HG03571 (cell line): ENCODE results near the gene TCERG1L.

Experiments used
- ATAC-seq: cut with Tn5 transposase; IDR thresholded peaks from one replicate; pipeline ENCODE4 v1.9.1; 2021; ENCODE audit not compliant: unreplicated experiment

TCERG1L gene

DNA sequence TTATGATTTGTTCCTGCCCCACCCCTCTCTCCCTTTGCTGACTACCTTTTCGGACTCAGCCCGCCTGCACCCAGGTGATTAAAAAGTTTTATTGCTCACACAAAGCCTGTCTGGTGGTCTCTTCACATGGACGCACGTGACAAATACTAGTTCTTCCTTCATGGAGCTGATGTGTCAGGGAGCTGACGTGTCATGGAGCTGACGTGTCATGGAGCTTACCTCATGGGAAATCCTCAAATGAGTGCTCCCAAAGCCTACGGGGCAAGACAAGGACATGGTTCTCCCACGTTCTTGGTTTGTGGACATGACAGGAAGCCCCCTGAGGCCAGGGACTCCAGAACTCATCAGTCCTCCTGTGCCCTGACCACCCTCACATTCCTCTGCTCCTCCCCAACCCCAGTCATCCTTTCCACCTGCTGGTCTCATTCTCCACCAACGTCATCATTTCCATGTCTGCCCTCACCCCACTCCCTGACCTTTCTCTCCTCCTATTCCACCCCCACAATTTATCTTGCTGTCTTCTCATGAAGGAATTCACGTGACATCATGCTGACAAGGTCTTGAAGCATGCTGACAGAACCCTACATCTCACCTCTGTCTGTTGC is 261.3 kb downstream of the TCERG1L start:
- ATAC-seq, result no peak

DNA sequence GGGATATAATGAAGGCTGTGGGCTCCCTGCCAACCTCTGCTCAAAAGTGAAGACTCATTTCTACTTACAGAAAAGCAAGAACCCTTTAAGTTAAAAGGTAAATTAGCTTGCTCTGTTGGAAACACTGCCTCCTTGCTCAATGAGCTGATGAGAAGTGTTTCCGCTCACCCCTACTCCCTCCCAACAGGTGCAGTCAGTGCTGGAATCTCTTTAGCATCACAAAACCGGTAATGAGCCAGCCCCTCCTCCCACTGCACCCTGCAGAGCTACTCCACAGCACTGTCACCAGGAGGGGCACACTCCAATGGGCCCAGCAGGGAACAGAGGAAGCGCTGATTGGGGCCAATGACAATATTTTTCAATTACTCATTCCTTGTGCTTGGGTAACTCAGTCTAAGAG is 262.5 kb downstream of the TCERG1L start:
- ATAC-seq, result no peak

DNA sequence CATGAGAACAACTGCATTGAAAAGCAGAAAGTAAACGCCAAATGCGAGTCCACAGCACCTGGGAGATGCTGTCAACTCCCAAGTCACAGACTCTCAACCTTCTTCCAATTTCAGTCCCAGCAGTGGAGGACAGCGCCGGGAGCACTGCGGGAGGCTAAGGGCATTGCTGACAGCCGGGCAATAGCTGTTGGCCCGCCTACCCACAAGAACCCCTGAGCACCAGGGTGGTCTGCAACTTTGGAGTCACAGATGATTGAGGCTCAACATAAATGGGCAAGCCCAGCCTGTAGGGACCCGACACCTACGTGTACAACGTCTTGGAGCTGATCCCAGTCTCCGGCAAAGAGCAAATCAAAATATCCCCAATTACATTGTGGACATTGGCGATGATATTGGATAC is 262.9 kb downstream of the TCERG1L start:
- no peak for ATAC-seq

DNA sequence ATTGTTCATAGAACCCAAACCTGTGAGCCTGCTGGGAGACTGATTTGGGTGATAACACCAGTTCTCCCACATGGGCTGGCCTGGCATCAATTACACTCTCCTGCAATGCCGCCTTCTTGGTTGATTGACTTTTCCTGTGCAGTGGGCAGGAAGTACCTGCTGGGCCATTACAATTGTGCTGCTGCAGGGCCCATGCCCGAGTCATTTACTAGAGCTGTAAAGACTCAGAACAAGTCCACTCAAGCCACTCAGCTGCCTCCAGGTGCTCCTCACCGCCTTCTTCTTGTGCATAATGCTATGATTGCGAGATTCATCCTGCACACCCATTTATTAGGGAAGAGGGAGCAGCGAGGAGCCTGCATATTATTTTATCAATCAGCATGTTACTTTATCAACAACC is 264.0 kb downstream of the TCERG1L start:
- no peak for ATAC-seq

DNA sequence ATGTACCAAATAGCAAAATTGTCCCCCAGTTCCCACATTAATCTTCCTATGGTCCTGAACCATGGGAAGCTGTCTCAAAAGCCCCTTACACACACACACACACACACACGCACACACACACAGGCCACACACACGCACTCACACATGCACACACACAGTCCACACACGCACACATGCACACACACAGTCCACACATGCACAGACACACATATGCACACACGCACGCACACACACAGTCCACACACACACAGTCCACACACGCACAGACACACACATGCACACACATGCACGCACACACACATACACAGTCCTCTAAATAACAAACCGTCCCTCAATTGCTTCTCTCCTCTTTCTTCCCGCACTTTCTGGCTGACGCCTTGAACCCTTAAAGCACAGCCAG is 265.3 kb downstream of the TCERG1L start:
- no peak for ATAC-seq

DNA sequence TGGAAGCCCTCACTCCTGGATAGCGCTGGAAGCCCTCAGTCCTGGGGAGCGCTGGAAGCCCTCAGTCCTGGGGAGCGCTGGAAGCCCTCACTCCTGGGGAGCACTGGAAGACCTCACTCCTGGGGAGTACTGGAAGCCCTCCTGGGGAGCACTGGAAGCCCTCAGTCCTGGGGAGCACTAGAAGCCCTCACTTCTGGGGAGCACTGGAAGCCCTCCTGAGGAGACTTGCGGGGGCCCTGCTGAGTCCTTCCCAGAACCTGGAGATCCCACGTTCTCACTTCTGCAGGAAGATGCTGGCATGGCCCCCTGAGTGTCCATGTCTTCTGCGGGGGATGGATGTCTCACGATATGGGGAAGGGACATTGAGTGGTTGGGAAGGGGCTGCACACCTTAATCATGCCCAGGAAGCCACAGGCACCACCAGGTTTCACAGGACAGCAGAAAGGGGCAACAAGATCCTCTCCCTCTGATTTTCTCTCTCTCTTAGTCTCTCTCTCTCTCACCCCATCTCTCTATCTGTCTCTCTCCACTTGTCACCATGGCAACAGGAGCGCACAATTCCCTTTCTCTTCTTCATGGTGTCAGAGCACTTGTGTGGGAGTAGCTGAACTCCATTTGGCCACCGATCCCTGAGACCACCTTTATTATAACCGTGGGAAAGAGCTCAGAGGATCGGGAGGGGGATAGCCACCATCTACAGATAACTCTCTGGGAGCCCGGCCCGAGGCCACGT is 267.0 kb downstream of the TCERG1L start:
- ATAC-seq, result no peak

DNA sequence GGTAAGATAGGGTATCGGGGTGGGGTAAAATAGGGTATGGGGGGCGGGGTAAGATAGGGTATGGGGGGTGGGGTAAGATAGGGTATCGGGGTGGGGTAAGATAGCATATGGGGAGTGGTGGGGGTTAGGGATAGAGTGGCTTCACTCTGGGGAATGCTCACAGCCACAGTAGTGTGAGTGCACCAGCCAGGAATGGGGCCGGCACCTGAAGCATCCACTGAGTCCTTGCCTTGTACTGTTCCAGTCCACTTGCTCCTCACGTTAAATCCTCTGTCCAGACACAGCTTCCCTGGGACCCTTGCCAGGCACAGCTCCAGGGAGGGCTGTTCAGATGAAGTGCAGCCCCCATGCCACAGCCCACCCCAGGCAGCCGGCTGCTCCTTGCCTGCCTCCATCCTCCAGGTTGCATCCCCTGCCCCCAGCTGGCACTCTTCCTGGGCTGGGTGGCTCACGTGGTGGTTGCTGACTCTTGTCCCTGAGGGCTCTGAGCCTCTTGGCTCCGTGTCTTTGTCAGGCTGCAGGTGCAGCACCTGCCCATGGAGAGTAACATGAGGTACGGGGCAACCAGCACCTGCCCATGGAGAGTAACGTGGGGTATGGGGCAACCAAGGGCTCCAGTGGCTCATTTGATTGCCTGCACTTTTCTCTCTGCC is 268.4 kb downstream of the TCERG1L start:
- ATAC-seq, result no peak
